Measurements from ENCODE around the gene MAPK8.

GRCh38 chr10:48400850-48401220 is 94.4 kb downstream of the MAPK8 start:
- TF ChIP-seq, protein P1, sequence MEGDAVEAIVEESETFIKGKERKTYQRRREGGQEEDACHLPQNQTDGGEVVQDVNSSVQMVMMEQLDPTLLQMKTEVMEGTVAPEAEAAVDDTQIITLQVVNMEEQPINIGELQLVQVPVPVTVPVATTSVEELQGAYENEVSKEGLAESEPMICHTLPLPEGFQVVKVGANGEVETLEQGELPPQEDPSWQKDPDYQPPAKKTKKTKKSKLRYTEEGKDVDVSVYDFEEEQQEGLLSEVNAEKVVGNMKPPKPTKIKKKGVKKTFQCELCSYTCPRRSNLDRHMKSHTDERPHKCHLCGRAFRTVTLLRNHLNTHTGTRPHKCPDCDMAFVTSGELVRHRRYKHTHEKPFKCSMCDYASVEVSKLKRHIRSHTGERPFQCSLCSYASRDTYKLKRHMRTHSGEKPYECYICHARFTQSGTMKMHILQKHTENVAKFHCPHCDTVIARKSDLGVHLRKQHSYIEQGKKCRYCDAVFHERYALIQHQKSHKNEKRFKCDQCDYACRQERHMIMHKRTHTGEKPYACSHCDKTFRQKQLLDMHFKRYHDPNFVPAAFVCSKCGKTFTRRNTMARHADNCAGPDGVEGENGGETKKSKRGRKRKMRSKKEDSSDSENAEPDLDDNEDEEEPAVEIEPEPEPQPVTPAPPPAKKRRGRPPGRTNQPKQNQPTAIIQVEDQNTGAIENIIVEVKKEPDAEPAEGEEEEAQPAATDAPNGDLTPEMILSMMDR (IDR thresholded peaks at IDR 0.05; ENCODE audit: borderline replicate concordance, extremely low read depth, low read length, poor library complexity, severe bottlenecking) = no peak
- TF ChIP-seq EZH2 (IDR thresholded peaks at IDR 0.05; ENCODE audit: borderline replicate concordance, low read depth, low read length, severe bottlenecking) = no peak

Data from DND-41 (cell line).